ENCODE measurements around the gene INS.

DNA sequence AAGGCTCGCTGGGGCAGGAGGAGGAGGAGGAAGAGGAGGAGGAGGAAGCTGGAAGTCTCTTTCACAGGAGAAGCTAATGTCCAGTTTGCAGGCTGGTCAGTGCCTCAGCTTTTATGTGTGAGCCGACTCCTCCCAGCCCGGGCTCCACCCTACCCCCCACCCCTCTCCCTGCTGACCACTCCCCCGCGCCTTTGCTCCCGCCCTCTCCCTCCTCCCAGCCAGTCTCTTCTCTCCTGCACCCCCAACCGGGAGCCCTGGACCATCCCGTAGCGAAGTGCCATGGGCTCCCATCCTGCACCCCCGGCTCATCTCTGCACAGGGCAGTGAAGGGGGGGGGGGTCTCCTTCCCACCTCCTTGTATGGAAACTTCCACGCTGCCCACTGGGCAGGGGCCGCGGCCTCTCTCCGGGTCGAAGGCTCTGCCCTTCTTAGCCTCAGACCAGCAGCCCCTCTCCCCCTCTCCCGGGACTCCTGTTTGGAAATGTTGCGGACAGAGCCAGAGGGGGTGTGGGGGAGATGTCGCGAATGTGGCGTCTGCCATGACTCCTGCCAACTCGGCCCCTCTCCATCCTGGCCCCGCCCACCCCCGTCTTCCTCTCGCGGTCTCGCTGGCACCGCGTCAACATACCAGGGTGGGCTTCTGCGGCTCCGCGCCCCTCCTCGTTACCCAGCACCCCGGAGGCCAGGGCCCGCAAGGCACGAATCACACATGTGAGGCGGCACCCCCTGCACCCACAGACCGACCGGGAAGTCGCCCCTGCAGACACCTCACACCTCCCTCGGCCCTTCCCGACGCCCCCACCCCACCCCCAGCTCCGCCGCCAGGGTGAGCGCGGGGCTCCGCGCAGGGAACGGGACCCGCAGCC, 23.6 kb downstream of the INS start:
- TF ChIP-seq POLR2A (IDR thresholded peaks at IDR 0.05; ENCODE audit: low read depth) (no peak), EP300 (IDR thresholded peaks at IDR 0.05) (no peak)
- TF ChIP-seq, protein P1, sequence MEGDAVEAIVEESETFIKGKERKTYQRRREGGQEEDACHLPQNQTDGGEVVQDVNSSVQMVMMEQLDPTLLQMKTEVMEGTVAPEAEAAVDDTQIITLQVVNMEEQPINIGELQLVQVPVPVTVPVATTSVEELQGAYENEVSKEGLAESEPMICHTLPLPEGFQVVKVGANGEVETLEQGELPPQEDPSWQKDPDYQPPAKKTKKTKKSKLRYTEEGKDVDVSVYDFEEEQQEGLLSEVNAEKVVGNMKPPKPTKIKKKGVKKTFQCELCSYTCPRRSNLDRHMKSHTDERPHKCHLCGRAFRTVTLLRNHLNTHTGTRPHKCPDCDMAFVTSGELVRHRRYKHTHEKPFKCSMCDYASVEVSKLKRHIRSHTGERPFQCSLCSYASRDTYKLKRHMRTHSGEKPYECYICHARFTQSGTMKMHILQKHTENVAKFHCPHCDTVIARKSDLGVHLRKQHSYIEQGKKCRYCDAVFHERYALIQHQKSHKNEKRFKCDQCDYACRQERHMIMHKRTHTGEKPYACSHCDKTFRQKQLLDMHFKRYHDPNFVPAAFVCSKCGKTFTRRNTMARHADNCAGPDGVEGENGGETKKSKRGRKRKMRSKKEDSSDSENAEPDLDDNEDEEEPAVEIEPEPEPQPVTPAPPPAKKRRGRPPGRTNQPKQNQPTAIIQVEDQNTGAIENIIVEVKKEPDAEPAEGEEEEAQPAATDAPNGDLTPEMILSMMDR (IDR thresholded peaks at IDR 0.05) = no peak

Measured in esophagus muscularis mucosa (tissue), 4 donors.